NCI-H345 treated with DMSO at 0.1 percent for 48 hours (cell line): ENCODE measurements around the gene ZBTB8B.
"Not testable (repeated sequence)": the region's sequence is repeated elsewhere in the genome, so short reads cannot be mapped to it uniquely, and the experiment has no call there.

Experiments
- DNase-seq: peaks from one replicate; lab custom pipeline; 2025; ENCODE audit not compliant: unreplicated experiment; lab: John Stamatoyannopoulos, UW

ZBTB8B gene

DNA sequence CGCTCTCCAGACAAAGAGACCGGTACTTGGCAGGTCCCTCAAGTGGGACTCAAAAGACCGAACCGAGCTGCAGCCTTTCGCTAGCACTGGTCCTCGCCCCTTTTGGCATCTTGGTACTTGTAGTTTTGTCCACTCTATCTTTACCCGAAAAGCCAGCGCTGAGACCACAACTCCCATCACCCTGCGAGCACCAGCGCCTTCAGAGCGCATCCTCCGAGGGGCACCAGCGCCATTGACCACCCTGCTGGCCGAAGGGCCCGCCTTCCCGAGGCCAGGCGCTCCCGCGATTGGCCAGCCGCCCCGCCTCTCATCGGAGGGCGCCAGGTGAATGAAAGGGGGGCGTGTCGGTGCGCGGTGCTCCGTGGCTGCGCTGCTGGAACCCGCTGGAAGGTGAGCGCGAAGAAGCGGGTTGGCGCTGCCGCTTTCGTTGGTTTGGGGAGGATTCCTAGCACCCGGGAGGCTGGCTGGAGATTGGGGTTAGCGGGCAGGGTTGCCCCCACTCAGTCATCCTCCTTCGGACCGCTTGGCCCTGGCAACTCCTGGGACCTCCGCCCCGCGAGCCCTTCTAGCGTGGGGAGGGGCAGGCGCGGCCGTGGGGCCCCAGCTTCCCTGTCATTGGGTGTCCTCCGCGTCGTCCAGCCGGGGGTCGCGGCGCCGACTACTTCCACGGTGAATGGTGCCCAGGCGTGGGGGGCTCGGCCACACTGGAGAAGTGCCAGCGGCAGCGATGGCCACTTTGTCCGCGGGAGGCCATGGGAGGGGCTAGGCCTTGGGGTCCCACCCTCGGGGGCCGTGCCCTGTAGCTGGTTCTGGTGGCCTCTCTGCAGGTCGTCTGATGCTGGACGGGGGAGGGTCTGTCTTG, at the start of gene ZBTB8B:
TSS of gene ZBTB8B (plus strand) at position 357 of the 862 bp plus-strand sequence. CDS start 5,553 bp downstream, outside the sequence.
- DNase-seq = peak; percentile 95

DNA sequence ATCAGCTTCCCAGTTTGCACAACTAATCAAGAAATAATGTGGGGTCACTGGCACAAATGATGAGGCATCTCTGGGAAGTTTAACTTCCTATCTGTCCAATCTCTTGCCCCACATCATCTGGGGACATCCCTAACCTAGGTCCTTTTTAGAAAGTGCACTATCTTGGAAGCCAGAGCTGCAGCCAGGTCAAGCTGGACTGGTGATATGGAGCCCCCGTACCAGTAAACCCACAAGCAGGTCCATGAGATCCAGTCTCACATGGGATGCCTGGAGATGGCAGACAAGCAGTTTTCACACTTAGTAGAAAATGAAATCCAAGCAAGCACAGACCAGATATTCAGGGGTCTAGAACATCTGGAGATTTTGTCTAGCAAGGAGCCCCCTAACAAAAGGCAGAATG, 43.1 kb upstream of the ZBTB8B start:
- DNase-seq = no peak

DNA sequence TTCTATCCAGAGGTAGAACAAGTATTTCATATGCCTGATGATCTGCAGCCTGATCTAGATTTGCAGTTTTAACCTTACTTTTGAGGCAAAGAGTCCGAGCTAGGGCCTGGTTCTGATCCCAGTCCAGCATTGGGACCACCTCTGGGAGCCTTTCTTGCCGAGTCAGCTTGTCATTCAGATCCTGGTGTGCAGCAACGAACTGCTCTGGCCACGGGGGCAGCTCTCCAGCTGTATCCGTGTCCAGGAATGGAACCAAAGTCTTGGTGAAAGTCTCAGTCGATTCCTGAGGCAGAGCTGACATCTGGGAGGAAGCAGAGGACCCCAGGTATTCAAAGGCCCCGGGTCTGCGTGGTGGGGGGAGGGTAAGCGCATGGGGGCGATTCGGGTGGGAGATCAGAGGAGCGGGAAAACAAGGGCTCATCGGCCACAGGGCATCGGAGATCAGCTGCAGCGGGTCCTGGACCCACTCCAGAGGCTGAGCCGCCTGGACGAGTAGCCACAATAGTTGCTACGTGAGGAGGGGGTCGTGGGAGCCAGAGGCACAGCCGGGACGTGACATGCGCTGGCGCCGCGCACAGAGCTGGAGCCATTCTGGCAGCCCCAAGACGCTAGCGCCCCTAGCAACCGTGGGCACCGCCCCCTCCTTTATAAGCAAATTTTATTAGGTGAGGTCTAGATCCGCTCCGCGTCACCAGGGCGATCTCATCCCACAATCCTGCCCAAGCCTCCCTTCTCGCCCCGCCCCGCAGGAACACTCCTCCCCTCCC, 38.2 kb upstream of the ZBTB8B start:
- no peak for DNase-seq

DNA sequence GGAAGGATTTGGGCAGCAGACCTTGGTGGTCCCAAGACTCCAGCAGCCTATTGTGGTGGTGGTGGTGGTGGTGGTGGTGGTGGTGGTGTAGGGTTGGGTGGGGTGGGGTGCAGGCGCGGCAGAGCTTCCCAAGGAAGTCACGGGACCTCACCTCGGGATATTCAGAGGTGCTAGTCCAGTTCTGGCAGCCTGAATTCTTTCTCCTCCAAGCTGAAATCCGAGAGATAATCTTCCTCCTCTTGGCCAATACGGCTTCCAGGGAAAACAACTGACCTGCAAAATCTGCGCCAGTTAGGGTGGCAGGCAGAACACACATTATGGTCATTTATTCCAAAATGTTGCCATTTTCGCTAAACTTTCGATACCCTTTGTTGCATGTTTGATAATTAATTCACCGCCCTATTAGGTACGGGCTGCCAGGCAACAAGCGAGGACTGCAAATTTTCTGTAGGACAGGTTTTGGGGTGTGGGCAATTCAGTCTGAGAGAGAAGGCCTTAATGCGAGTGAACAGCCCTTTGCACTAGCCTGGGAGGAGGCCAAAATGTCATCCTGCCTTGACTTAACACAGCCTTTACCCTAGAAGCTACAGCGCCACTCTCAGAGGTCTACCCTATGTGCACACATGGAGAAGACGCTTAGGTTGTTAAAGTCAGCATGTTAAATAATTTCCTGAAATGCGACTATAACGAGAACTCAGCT, 37.5 kb upstream of the ZBTB8B start:
- DNase-seq = no peak

DNA sequence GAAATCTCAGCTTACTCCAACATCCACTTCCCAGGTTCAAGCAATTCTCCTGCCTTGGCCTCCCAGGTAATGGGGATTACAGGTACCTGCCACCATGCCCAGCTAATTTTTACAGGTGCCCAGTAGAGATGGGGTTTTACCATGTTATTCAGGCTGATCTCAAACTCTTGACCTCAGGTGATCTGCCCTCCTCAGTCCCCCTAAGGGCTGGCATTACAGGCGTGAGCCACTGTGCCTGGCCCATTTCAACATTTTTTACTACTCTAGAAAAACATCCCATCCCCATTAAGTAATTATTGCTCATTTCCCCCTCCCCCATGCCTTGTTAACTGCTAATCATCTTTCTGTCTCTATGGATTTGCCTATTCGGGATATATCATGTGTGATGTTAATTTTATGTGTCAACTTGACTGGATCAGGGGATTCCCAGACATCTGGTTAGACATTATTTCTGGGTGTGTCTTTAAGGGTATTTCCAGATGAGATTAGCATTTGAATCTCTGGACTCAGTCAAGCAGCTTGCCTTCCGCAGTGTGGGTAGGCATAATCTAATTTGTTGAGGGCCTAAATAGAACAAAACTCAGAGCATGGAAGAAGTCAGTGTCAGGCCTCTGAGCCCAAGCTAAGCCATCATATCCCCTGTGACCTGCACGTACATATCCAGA, 33.0 kb upstream of the ZBTB8B start:
- no peak for DNase-seq

DNA sequence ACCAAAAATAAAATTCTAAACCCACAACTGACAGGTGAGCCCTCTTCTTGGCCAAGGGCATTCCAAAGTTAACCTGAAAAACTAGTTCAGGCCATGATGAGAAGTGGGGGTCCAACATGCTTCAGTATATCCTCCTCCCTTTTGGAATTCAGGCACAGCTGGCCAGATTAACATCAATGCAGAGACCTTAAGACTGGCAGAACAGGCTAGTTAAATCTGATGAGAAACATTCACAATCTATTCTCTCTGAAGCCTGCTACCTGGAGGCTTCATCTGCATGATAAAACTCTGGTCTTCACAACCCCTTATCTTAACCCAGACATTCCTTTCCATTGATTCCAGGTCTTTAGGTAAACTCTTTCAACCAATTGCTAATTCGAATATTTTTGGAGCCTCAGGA, 26.7 kb upstream of the ZBTB8B start:
- no peak for DNase-seq

DNA sequence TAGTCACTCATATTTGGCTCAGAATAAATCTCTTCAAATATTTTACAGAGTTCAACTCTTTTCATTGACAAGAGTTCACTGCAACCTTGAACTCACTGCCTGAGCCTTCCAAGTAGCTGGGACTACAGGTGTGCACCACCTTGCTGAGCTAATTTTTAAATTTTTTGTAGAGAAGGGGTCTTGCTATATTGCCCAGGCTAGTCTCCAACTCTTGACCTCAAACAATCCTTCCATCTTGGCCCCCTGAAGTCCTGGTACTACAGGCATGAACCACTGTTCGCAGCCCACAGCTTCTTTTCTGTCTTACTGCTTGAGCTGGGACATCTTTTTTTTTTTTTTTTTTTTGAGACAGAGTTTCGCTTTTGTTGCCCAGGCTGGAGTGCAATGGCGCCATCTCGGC, 26.1 kb upstream of the ZBTB8B start:
- not testable (repeated sequence) for DNase-seq

DNA sequence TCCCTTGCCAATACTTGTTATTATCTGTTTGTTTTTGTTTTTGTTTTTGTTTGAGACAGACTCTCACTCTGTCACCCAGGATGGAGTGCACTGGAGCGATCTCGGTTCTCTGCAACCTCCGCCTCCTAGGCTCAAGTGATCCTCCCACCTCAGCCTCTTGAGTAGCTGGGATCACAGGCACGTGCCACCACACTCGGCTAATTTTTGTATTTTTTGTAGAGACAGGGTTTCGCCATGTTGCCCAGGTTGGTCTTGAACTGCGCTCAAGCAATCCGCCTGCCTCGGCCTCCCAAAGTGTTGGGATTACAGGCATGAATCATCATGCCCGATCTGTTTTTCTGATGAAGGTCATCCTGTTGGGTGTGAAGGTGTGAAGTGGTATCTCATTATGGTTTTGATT, 23.4 kb upstream of the ZBTB8B start:
- not testable (repeated sequence) for DNase-seq

DNA sequence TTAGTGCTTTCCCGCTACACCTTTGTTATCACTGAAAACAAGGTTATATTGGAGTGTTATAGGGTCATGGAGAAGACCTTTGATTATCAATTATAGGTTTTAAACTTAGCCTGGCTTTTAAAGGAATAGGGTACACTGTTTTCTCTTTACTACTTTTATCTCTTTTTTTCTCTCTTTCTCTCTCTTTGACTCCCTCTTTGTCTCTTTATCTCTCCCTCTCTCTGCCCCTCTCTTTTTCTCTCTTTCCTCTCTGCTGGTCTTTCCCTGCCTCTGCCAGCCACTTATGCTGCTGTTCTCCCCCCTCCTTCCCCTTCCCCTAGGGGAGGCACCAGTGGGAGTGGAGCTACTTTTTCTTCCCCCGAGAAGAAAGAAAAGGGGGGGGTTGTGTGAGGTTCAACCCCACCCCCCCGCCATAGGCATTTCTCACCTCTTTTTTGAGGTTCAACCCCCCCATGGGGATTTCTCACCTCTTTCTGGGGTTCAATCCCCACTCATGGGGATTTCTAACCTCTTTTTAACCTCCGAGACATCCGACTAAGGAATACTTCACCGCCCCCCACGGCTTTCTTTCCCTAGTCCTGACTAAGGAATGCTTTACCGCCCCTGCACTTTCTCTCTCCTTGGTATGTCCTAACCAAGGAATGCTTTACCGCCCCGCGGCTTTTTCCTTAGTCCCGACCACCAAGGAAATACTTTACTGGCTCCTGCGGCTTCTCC, 17.2 kb upstream of the ZBTB8B start:
- DNase-seq = no peak

DNA sequence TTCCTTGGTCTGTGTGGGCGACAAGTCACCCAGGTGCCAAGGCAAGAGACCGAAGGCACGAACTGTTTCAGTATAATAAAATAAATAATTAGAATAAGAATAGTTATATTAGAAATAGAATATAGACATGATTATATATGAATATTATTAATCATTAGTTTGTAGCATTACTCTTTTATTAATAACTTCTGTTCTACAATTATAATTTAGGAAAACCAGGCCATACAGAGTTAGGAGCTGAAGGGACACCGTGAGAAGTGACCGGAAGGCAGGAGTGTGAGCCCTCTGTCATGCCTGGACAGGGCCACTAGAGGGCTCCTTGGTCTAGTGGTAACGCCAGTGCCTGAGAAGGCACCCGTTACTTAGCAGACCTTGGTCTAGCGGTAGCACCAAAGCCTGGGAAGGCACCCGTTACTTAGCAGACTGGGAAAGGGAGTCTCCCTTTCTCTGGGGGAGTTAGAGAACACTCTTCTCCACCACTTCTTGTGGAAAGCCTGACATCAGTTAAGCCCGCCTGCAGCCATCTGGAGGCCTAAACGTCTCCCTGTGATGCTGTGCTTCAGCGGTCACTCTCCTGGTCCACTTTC, 16.6 kb upstream of the ZBTB8B start:
- DNase-seq = not testable (repeated sequence)

DNA sequence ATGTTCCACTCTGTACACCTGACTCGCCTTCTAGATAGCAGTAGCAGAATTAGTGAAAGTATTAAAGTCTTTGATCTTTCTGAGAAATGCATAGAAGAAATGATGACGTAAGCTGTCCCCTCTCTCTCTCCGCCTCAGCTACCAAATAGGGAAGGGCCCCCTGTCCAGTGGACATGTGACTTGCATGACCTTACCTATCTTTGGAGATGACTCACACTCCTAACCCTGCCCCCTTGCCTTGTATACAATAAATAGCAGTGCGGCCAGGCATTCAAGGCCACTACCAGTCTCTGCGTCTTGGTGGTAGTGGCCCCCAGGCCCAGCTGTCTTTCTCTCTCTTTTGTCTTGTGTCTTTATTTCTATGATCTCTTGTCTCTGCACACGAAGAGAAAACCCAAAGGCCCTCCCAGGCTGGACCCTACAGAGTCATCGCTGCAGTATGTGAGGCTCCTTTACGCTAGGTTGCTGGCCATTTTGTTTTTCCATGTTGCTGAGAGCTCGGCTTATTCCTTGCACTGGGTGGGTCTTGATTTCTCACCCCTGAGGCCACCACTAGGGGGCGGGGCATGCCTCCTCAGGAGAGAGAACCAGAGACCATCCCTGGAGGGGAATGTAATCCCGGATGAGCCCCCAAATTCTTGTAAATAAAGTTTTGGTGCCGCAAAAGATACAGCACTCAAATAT, 16.0 kb upstream of the ZBTB8B start:
- no peak for DNase-seq

DNA sequence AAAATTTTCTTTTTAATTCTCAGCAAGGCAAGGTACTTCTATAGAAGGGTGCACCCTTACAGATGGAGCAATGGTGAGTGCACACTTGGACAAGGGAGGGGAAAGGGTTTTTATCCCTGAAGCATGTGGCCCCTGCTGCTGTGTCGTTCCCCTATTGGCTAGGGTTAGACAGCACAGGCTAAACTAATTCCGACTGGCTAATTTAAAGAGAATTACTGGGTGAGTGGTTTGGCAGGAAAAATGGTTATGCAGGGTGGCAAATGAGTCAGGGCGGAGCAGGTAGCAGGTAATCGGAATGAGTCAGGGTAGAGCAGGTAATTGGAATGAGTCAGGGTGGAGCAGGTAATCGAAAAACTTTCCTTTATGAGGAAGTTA, 15.4 kb upstream of the ZBTB8B start:
- DNase-seq = not testable (repeated sequence)

DNA sequence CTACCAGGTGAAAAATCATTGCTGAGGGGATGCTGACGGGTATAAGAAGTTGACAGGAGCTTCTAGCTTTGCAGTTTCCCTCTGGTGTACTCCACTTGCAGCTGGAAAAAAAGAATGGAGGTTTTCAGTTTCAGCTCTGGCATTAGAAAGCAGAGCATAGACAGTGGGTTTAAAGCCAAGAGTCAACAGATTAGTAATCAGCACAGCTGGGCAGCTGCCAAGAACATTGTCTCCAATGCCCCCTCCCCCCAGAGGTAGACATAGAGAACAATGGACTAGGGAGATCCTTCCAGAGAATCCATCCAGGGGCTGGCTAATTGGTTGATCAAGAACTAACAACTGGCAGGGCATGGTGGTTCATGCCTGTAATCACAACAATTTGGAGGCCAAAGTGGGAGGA, 10.1 kb upstream of the ZBTB8B start:
- peak; percentile 59 for DNase-seq

DNA sequence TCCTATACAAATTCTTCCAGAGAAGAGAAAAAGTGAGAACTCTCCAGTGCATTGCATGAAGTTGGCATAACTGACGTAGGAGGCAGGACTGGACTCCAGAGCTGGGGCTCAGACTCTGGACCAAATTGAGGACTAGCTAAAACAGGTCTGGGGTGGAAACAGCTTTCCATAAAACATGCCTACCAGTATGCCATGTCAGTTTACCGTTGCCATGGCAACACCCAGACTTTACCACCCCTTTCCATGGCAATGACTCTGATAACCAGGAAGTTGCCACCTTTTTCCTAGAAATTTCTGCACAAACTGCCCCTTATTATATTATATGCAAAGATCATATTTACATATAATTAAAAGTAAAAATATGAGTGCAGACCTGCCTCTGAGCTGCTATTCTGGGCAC, 8.9 kb upstream of the ZBTB8B start:
- no peak for DNase-seq

DNA sequence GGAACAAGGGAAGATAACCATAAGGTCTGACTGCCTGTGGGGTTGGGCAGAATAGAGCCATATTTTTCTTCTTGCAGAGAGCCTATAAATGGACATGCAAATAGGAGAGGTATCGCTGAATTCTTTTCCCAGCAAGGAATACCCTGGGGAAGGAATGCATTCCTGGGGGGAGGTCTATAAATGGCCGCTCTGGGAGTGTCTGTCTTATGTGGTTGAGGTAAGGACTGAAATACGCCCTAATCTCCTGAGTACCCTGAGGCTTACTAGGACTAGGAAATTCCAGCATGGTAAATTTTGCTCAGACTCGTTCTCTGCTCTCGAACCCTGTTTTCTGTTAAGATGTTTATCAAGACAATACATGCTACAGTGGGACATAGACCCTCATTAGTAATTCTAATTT, 6.1 kb upstream of the ZBTB8B start:
- DNase-seq = not testable (repeated sequence)

DNA sequence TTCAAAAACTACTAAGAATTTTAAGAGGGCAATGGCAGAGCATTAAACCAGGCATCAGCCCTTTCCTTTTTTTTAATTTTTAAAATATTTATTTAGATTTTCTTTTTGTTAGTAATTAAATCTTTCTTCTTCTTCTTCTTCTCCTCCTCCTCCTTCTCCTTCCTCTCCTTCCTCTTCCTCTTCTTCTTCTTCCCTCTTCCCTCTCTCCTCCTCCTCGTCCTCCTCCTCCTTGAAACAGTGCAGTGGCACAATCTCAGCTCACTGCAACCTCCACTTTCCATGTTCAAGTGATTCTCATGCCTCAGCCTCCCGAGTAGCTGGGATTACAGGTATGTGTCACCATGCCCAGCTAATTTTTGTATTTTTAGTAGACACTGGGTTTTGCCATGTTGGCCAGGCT, 1.9 kb upstream of the ZBTB8B start:
- not testable (repeated sequence) for DNase-seq

DNA sequence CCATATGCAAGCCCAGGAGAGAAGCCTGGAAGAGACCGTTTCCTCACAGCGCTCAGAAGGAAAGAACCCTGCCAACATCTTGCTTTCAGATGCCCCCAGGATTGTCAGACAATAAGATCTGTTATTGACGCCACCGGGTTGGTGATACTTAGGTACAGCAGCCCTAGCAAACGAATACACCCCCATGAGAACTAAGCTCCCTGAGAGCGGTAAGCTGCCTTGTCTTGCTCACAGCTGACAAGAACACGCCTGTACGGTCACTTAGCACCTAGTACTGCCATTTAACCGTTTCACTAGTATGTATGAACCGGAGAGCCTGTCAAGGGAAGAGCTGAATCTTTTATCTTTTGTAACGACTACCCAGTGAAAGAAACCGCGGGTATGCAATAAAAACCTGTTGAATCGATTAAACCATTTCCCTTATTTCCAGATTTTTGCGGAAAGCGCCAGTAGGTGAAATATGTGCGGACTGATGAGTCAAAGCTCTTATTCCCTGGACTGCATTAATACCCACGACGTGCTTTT, 619 bp upstream of the ZBTB8B start:
- DNase-seq = no peak

DNA sequence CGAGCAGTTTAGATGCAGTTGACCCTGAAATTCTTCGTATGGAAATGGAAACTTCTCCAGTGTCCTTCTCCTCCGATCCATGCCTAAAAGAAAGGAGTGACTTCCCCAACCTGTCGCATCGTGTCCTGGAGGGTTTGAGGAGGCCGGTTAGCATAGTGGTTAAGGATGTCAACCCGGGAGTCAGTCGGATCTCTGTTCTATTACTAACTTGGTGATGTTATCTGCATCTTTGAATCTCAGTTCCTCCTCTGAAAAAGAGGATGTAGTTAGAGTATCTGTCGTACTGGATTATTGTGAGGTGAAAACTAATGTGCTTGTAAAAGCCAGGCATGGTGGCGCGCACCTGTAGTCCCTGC, 684 bp downstream of the ZBTB8B start:
- DNase-seq = no peak

DNA sequence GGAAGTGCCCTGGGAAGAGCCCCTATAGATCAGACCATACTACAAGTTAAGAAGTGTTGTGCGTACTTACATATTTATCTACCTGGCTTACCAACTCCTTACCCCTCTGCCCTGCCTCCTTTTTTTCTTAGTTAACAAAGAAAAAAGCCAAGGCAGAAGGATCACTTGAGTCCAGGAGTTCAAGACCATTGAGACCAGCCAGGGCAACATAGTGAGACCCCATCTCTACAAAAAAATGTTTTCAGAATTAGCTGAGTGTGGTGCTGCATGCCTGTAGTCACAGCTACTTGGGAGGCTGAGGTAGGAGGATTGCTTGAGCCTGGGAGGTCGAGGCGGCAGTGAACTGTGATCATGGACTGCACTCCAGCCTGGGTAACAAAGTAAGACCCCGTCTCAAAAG, 1.9 kb downstream of the ZBTB8B start:
- no peak for DNase-seq
